Stimulated activated CD4-positive, alpha-beta T cell treated with anti-CD3 and anti-CD28 coated beads, Interleukin-4, amount 100 ng/mL, for 1 hour (primary cell): ENCODE measurements around the gene GNB1L.
A peak's percentile ranks its signal among the peaks of the same experiment; 100 is the strongest.

Experiments
- DNase-seq: peaks from one replicate; pipeline ENCODE4 v3.0.0-alpha.2; 2020

GNB1L gene, protein sequence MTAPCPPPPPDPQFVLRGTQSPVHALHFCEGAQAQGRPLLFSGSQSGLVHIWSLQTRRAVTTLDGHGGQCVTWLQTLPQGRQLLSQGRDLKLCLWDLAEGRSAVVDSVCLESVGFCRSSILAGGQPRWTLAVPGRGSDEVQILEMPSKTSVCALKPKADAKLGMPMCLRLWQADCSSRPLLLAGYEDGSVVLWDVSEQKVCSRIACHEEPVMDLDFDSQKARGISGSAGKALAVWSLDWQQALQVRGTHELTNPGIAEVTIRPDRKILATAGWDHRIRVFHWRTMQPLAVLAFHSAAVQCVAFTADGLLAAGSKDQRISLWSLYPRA

DNA sequence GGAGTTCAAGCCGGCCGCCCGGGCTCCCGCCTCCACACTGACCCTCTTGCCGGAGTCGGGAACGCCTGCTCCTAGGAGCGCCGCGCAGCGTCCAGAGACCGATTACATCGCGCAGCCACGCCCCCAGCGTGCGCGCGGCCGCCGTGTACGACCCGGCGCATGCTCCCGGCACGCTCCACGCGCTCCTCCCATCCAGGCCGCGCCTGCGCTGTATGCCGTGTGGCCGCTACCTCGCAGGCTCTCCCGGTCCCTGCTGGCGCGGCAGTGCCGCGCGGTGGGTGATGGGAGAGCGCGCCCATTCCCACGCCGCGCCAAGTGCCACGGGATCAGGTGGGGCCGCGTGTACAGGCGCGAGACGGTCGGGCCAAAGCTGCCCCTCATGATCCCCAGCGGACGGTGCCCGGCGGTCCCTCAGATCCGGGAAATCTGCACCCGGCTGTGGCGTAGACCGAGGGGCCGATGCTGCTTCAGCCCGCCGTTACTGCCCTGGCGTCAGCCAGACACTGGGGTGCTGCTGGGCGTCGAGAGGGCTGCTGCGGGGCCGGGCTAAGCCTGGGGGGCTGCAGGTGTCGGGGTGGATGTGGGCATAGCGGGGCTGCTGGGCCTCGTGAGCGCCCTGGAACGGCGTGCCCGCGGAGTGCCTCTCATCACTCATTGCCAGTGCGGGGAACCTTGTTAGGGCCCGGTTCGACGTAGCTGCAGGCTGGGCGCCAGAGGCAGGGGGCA lies at the start of gene GNB1L, which contains the start of gene RTL10:
TSS of gene GNB1L (minus strand) at position 97 of the 726 bp plus-strand sequence. CDS start 33,519 bp downstream, outside the sequence.
TSS of gene RTL10 (minus strand) at position 97 of the 726 bp plus-strand sequence. CDS start 2,613 bp downstream, outside the sequence.
- peak; percentile 97 for DNase-seq

- DNase-seq = no peak
These were observed 49.6 kb upstream of the GNB1L start for GRCh38 chr22:19904174-19904856.

DNA sequence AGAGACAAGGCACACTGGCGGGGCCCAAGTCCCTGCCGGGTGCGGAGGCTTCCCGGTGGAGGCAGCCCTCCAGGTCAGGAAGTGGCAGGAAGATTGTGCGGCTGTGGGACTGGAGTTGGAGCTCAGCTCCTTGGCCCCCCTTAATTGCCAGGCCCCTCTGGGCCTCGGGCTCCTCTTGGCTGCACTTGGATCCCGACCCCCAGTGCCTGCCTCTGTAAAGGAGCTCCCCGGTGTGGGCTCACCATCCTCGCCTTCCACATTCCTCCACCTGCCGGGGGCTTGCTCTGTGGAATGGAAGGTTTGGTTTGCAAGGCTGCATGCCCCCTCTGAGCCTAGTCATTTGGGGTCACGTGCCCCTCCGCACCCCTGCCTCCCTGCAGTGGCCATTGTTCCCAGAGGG lies 48.8 kb upstream of the GNB1L start:
- no peak for DNase-seq

DNA sequence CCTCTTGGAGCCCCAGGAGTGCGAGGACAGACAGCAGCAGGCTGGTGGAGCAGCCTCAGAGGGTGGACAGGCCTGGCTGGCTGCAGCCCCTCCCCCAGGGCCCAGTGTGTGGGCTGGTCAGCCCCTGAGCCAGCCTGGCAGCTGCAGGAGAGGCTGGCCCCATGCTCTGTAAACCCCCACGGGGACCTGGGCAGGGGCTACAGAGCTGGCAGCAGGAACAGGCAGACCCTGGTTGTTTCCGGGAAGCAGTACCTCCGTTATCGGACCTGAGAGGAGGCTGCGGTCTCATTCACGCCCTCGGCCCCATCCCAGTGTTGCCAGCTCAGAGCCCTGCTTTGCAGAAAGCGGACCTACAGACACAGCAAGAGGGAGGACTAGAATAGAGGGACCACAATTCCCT lies 48.4 kb upstream of the GNB1L start:
- no peak for DNase-seq

DNA sequence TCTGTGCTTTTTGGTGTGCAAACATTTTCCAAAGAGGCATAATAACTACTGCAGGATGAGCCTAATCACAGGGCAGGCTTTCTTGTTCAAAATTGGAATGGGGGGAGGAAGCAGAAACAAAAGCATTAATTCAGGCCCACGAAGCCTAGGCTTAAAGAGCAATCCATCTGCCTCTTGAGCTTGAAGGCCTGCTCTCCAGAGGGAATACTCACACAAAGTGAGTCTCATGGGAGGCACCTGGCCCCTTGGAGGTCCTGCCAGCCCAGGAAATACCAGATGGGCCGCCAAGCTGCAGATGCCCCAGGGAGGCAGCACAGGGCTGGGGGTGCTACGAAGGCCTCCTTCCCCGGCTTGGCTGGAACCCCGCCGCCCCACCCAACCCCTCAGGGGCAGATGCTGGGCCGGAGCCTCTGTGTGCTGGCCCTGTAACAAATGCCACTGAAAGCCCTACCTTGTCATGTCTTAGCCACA lies 47.6 kb upstream of the GNB1L start:
- no peak for DNase-seq

DNA sequence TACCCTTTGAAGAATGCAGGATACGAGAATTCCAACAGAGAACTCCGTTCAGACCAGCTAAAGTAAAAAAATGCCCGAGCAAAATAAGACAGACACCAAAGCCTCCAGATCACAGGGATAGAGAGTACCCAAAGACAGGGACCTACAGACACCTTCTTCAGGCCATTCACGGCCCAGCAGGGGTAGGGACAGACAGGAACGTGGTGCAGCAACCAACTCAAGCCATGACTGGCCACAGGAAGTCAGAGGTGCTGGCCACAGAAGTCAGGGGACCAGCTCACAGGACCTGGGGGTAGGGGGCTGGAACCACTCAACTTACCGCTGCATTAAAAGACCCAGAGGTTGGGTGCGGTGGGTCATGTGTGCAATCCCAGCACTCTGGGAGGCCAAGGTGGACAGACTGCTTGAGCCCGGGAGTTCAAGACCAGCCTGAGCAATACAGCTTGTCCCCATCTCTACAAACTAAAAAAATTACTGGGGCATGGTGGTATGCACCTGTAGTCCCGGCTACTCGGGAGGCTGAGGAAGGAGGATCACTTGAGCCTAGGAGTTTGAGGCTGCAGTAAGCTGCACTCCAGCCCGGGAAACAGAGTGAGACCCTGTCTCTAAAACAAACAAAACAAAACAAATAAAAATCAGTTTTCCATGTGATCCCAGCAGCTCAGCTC lies 47.0 kb upstream of the GNB1L start:
- DNase-seq = no peak

DNA sequence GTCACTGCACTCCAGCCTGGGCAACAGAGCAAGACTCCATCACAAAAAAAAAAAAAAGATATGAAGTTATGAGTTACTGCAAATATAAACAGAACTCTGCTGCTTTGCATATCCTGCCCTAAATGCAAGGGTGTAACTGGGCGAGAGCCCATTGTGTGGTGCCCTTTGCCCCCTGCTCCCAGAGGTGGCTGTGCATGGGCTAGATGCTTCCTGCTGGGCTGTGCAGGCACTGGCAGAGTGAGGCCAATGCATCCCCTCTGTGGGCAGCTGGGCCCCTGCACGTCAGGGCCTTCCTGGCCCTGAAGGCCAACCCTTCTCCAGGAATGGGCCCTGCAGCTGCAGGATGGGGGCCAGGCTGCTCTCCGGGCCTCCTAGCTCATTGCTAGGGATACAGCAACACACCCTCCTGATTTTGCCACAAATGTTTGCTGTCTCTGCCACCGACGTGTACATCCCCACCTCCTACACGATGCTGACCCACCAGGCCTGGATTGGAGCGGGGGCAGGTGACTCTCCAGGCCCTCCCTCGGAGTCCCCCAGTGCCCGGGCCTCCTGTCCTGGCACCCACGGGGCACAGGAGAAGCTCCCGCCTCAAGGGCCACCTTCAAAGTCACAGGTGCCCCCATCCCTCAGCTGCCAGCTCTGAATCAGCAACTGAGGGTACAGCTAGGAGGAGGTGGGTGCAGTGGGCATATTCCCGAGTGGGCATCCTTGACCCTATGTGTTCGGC lies 46.2 kb upstream of the GNB1L start:
- no peak for DNase-seq

DNA sequence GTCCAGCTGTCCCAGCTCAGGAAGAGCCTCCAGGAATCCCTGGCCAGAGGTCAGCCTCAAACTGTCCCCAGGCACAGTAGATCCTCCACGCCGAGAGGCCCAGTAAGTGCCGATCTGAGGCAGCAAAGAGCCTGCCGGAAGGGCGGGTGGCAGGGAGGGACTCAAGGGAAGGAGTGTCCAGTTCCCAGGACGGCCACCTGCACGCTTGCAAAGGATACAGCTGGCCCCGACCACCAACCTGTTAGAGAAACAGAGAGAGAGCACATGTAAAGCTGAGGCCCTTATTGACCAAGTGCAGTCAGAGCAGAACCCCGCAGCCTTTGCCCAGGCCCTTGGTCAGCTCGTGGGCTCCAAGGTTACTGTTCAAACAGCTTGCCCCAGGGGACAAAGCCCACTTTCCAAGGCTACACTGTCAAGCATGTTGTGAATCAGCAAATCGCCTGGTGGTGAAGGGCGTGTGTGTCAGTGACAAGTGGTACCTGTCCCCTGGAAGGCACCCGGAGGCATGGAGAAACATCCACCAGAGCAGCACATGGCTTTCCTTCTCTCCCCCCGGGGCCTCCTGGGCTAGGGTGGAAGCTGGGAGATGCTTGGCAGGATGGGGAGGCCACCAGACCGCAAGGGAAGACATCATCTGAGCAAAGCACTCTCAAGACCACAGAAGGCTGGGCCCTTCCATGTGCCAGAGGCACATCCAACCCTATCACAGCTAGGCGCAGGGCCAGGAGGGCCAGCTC lies 44.3 kb upstream of the GNB1L start:
- DNase-seq = no peak

DNA sequence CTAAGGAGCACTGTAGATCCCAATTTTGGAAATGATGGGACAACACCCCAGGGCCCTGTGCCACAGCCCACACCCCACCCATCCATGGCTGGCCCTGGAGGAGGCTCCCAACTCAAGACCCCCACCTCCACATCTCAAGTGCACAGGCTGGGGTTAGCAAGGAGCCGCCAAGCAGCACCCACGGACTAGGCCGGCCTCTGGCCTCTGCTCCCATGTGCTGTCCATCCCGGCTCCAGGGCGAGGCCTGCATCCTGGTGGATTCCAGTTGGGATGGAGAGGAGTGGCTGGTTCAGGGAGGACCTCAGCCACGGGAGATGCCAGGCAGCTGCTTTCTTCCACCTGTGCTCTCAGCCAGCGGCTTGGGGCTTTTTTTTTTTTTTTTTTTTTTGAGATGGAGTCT lies 43.5 kb upstream of the GNB1L start:
- DNase-seq = no peak

DNA sequence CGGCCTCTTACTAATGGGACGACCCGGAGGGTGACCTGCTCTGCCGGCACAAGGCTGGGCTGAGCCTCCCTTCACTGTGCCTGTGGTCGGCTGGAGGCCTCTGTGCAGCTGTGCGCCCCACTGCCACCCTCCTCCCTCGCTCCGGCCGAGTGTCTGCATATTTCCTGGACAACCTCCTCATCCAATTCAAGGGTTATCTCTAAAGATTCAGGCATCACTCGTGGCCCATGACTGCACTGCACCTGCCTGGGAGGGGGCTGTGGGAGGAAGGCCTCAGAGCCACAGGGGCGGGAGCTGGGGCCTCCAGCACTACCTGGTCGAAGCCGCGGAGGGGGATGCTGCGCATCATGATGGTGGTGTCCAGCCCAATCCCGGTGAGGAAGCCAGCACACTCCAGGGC lies 43.1 kb upstream of the GNB1L start:
- no peak for DNase-seq

GRCh38 chr22:19896665-19897355 lies 42.1 kb upstream of the GNB1L start:
- DNase-seq = peak; percentile 32

- no peak for DNase-seq
These were observed 40.6 kb upstream of the GNB1L start for GRCh38 chr22:19895160-19895849.

DNA sequence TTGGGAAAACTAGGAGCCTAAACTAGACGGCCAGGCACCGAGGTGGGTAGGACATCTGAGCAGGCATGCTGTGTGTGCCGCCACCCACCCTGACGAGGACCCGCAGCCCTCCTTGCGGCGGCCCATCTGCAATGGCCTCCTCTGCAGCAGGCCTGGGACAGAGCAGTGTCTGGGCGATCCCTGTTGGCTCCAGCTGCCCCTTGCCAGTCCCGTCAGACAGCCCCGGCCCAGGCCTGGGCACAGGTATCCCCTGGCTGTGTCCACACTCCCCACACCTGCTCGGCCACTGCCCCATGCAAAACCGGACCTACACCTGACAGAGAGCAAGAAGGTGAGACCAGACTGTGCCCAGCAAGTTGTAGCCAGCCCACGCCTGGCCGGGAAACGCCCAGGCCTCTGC lies 38.7 kb upstream of the GNB1L start:
- no peak for DNase-seq

DNA sequence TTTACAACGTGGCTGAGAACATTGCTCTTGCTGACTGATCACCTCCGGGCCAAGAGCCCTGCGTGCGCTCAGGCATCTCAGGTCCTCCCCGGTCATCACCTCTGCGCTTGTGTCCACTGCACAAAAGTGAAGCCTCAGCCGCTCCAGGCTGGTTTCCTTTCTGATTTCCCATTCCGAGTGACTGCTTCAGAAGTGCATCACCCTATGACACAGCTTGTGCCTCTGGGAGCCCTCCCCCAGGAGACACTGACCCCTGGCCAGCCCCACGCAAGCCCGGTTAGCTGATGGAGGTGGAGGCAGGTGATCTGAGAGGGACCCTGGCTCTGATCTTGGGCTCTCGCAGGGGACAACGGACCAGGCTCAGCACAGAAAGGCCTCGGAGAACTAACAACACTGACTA lies 38.3 kb upstream of the GNB1L start:
- no peak for DNase-seq

GRCh38 chr22:19892257-19892879 lies 37.7 kb upstream of the GNB1L start:
- peak; percentile 70 for DNase-seq

DNA sequence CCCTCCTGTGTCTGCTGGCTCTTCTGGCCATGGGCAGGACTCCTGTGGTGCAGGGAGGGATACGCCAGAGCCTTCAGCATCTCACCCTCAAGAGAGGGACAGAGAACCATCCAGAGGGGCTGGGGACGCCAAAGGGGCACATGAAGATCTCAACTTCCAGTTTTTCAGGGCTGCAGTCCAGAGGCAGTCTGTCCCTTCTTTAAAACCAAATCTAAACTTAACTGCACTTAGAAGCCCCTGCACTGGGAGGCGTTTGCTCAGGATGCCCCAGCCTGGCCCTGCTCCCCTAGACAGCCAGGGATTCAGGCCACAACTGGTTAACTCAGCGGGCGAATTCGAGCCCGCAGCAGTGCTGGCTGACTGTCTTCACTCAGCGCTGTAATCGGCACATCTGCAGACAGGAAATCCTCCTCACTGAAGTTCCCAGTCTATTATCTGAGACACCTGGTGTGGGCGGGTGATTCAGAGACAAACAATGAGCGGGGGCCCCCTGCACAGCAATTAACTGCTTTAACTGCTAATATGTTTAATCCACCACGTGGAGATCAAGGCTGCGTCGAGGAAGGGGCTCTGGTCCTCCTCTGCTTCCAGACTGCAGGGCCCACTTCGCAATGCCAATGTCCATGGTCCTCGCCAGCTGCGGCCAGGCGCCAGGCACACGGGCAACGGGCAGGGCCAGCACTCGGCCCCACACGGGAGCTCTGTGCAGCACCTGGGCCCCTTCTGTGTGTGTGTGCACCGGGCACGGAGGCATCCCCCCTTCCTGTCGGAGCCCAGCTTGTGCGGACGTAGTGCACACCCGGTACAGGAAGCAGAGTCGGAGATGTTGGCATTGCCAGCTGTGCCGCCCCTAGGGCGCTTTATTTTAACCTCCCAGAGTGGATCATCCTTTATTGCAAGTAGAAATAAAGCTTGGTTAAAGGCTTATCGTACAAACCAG lies 36.9 kb upstream of the GNB1L start:
- peak; percentile 84 for DNase-seq

GRCh38 chr22:19890502-19891316 lies 36.0 kb upstream of the GNB1L start:
- DNase-seq = no peak

GRCh38 chr22:19889951-19890350 lies 35.3 kb upstream of the GNB1L start:
- peak; percentile 65 for DNase-seq
